A673 (cell line): ENCODE measurements around the gene OLA1.

Source experiments
- CTCF ChIP-seq: fragments of 300-800, 200-600 bp; sonication (generic); conservative IDR thresholded peaks from 2 replicates; pipeline ENCODE4 v1.5.1; 2017; ENCODE audit warnings: low read depth, mild to moderate bottlenecking, antibody characterized with exemption, low read length, moderate library complexity, mixed read lengths
- EZH2 ChIP-seq: fragments of 200-600 bp; sonication (generic); IDR thresholded peaks from 2 replicates; pipeline ENCODE4 v1.6.1; 2017; ENCODE audit warnings: borderline replicate concordance, low read depth, mild to moderate bottlenecking, mixed read lengths, antibody characterized with exemption, low read length; ENCODE audit not compliant: poor library complexity, severe bottlenecking

- TF ChIP-seq EZH2 (no peak), CTCF (no peak)
Observed at GRCh38 chr2:174040417-174040701, 208.0 kb downstream of the OLA1 start.
